Colonic mucosa (tissue), 4 donors: ENCODE data around the gene NOBOX. TPM values are rescaled to one million over a fixed set of nuclear protein-coding genes. Genes with fewer than 3 reads are reported as not detected.

Experiments
- DNase-seq: peaks from one replicate; pipeline ENCODE4 v3.0.0-alpha.2; 2020
- H3K27ac ChIP-seq: fragments of 200-600 bp; one replicate; pipeline ENCODE4 v1.8.0; 2021
- H3K27me3 ChIP-seq: fragments of 200-600 bp; one replicate; pipeline ENCODE4 v1.8.0; 2021
- H3K36me3 ChIP-seq: fragments of 200-600 bp; one replicate; pipeline ENCODE4 v1.8.0; 2021
- H3K4me1 ChIP-seq: fragments of 200-600 bp; one replicate; pipeline ENCODE4 v1.8.0; 2021; ENCODE audit warnings: mild to moderate bottlenecking
- H3K4me3 ChIP-seq: fragments of 200-600 bp; one replicate; pipeline ENCODE4 v1.8.0; 2021
- H3K9ac ChIP-seq, 2 donors: one replicate each; pipeline ENCODE4 v1.7.0; 2013; ENCODE audit warnings: control low read depth in 2 of 2, low read depth in 2 of 2, low read length in 2 of 2
- H3K9me3 ChIP-seq: fragments of 200-600 bp; one replicate; pipeline ENCODE4 v1.8.0; 2021
- CTCF ChIP-seq: fragments of 200-600 bp; IDR thresholded peaks from one replicate; pipeline ENCODE4 v1.8.0; 2022; ENCODE audit warnings: antibody characterized with exemption, mild to moderate bottlenecking
- intact Hi-C: fragments of 100-400 bp; cut with DNase I; formaldehyde crosslinking; loops from one replicate; pipeline ENCODE4 v1.14.1; 2022
- total RNA-seq, 2 donors: library from RNA; stranded (reverse); fragmentation: NEBNext Ultra II Directional in 1 of 2; extraction: Animal tissue kit (Norgen Biotek cat#: 25700) in 1 of 2; gene quantifications; one replicate each; pipeline ENCODE4 v1.2.1, GENCODE V29; 2021
- donor health status: healthy.
- donor health status: DM: no; HTN: no; CAD: no.
- donor health status: DM: no; HTN: no; CAD: no.

The NOBOX gene
- not detected for total RNA-seq

GRCh38 chr7:144403649-144404061 is at the start of gene NOBOX:
NOBOX (minus strand) TSS chr7:144403693.
- intact Hi-C loops, result loop anchor here (5.0 kb wide), 1 partner anchor 231 kb away; no protein-coding TSS in a partner anchor
- H3K4me3 ChIP-seq, result no peak within 1 kb of the TSS
- no peak for DNase-seq
- no peak within 1 kb of the TSS for H3K27ac ChIP-seq
- no peaks in the 10 kb centered on the region for H3K9me3 ChIP-seq
- H3K36me3 ChIP-seq, result no peaks in the 10 kb centered on the region
- H3K9ac ChIP-seq, result no peak within 1 kb of the TSS
- H3K4me1 ChIP-seq, result no peaks in the 10 kb centered on the region
- TF ChIP-seq CTCF, result no peak
- no peaks in the 10 kb centered on the region for H3K27me3 ChIP-seq

GRCh38 chr7:144452064-144452463 is 48.6 kb upstream of the NOBOX start:
- DNase-seq, result no peak
- intact Hi-C loops, result no loop called here
- Histone ChIP-seq H3K9me3 (no peaks in the 10 kb centered on the region), H3K4me3 (no peak overlapping the region), H3K36me3 (no peaks in the 10 kb centered on the region), H3K9ac (no peak overlapping the region), H3K27me3 (no peaks in the 10 kb centered on the region), H3K4me1 (no peaks in the 10 kb centered on the region), H3K27ac (no peak overlapping the region)
- TF ChIP-seq CTCF, result no peak

GRCh38 chr7:144445590-144445989 is 42.1 kb upstream of the NOBOX start:
- Histone ChIP-seq H3K36me3 (no peaks in the 10 kb centered on the region), H3K27me3 (no peaks in the 10 kb centered on the region), H3K27ac (no peak overlapping the region), H3K9ac (no peak overlapping the region), H3K4me3 (no peak overlapping the region), H3K9me3 (no peaks in the 10 kb centered on the region), H3K4me1 (no peaks in the 10 kb centered on the region)
- intact Hi-C loops, result no loop called here
- DNase-seq, result no peak
- no peak for TF ChIP-seq CTCF

GRCh38 chr7:144439717-144440205 is 36.3 kb upstream of the NOBOX start:
- DNase-seq, result no peak
- Histone ChIP-seq H3K9me3 (no peaks in the 10 kb centered on the region), H3K4me1 (no peaks in the 10 kb centered on the region), H3K9ac (no peak overlapping the region), H3K36me3 (no peaks in the 10 kb centered on the region), H3K27ac (no peak overlapping the region), H3K27me3 (no peaks in the 10 kb centered on the region), H3K4me3 (no peak overlapping the region)
- TF ChIP-seq CTCF, result no peak
- intact Hi-C loops, result no loop called here

- DNase-seq, result no peak
- intact Hi-C loops, result no loop called here
- H3K36me3 ChIP-seq, result no peaks in the 10 kb centered on the region
- no peak overlapping the region for H3K9ac ChIP-seq
- no peaks in the 10 kb centered on the region for H3K27me3 ChIP-seq
- no peak overlapping the region for H3K27ac ChIP-seq
- H3K4me3 ChIP-seq, result no peak overlapping the region
- no peaks in the 10 kb centered on the region for H3K9me3 ChIP-seq
- H3K4me1 ChIP-seq, result no peaks in the 10 kb centered on the region
- TF ChIP-seq CTCF, result no peak
Observed at GRCh38 chr7:144438759-144439158, 35.3 kb upstream of the NOBOX start.
